Non-pigmented ciliary epithelial cell (primary cell): ENCODE results near the gene TBC1D20.
"Not testable (repeated sequence)": the region's sequence is repeated elsewhere in the genome, so short reads cannot be mapped to it uniquely, and the experiment has no call there.

Experiments
- DNase-seq: peaks from one replicate; pipeline ENCODE4 v3.0.0-alpha.2; 2010; ENCODE audit warnings: low read depth

Gene TBC1D20

GRCh38 chr20:401682-402495 is 60.4 kb downstream of the TBC1D20 start:
- no peak for DNase-seq

- no peak for DNase-seq
Observed at GRCh38 chr20:400454-401275, 61.7 kb downstream of the TBC1D20 start.

- DNase-seq, result no peak
Observed at GRCh38 chr20:400128-400453, 62.2 kb downstream of the TBC1D20 start.

GRCh38 chr20:399182-399707 is 63.1 kb downstream of the TBC1D20 start:
- DNase-seq, result no peak

GRCh38 chr20:397432-398237 is 64.7 kb downstream of the TBC1D20 start:
- no peak for DNase-seq

- no peak for DNase-seq
Observed at GRCh38 chr20:396619-397431, 65.5 kb downstream of the TBC1D20 start.

- no peak for DNase-seq
Observed at GRCh38 chr20:396252-396618, 66.1 kb downstream of the TBC1D20 start.

- DNase-seq, result not testable (repeated sequence)
Observed at GRCh38 chr20:393296-393695, 69.0 kb downstream of the TBC1D20 start.

GRCh38 chr20:391041-391711 is 71.2 kb downstream of the TBC1D20 start:
- DNase-seq, result no peak

- DNase-seq, result no peak
Observed at GRCh38 chr20:389220-389619, 73.1 kb downstream of the TBC1D20 start.

- DNase-seq, result no peak
Observed at GRCh38 chr20:388034-388994, 74.0 kb downstream of the TBC1D20 start.

- DNase-seq, result no peak
Observed at GRCh38 chr20:387520-387919, 74.8 kb downstream of the TBC1D20 start.

GRCh38 chr20:386634-387033 is 75.7 kb downstream of the TBC1D20 start:
- not testable (repeated sequence) for DNase-seq
